Astrocyte (in vitro differentiated cells and primary cell): ENCODE measurements around the gene CCDC178. TPM values are rescaled to one million over a fixed set of nuclear protein-coding genes. Genes with fewer than 3 reads are reported as not detected.

Experiments used
- DNase-seq: peaks from one replicate; pipeline ENCODE4 v3.0.0-alpha.2; 2010; ENCODE audit warnings: low read depth
- FAIRE-seq: peaks from 2 replicates; lab custom pipeline; 2011; peaks lifted over from hg19 to GRCh38; lab: Jason Lieb, UNC
- H2AFZ ChIP-seq: 2 replicates; pipeline ENCODE4 v1.6.0; 2012; ENCODE audit warnings: low read depth, low read length, inconsistent platforms
- H3K27ac ChIP-seq: 2 replicates; pipeline ENCODE4 v1.5.1; 2011; ENCODE audit warnings: low read depth, low read length, inconsistent platforms
- H3K27me3 ChIP-seq: 2 replicates; pipeline ENCODE4 v1.6.0; 2011; ENCODE audit warnings: low read length, inconsistent platforms; ENCODE audit not compliant: insufficient read depth
- H3K36me3 ChIP-seq: 2 replicates; pipeline ENCODE4 v1.5.1; 2011; ENCODE audit warnings: low read length, inconsistent platforms; ENCODE audit not compliant: insufficient read depth
- H3K4me1 ChIP-seq: 2 replicates; pipeline ENCODE4 v1.5.1; 2011; ENCODE audit warnings: low read length, inconsistent platforms; ENCODE audit not compliant: insufficient read depth
- H3K4me2 ChIP-seq: 2 replicates; pipeline ENCODE4 v1.6.0; 2012; ENCODE audit warnings: low read length, inconsistent platforms
- H3K4me3 ChIP-seq: 2 replicates; pipeline ENCODE4 v1.5.1; 2011; ENCODE audit warnings: low read depth, mild to moderate bottlenecking, low read length, inconsistent platforms; ENCODE audit not compliant: insufficient read depth
- H3K79me2 ChIP-seq: 2 replicates; pipeline ENCODE4 v1.6.0; 2012; ENCODE audit warnings: mild to moderate bottlenecking, low read length, inconsistent platforms; ENCODE audit not compliant: insufficient read depth
- H3K9ac ChIP-seq: 2 replicates; pipeline ENCODE4 v1.6.0; 2012; ENCODE audit warnings: mild to moderate bottlenecking, low read length, inconsistent platforms
- H3K9me3 ChIP-seq: 2 replicates; pipeline ENCODE4 v1.5.1; 2012; ENCODE audit warnings: low read depth, mild to moderate bottlenecking, low read length, inconsistent platforms; ENCODE audit not compliant: insufficient read depth
- H4K20me1 ChIP-seq: 2 replicates; pipeline ENCODE4 v1.6.0; 2012; ENCODE audit warnings: low read length, inconsistent platforms; ENCODE audit not compliant: insufficient read depth
- H3K27ac Mint-ChIP-seq: one replicate; pipeline ENCODE4 v1.8.0; 2021; ENCODE audit warnings: mild to moderate bottlenecking, mixed read lengths; ENCODE audit not compliant: unreplicated experiment
- H3K27me3 Mint-ChIP-seq: one replicate; pipeline ENCODE4 v1.8.0; 2021; ENCODE audit warnings: low read depth, mixed read lengths; ENCODE audit not compliant: unreplicated experiment
- H3K36me3 Mint-ChIP-seq: one replicate; pipeline ENCODE4 v1.8.0; 2021; ENCODE audit warnings: low read depth, mixed read lengths; ENCODE audit not compliant: unreplicated experiment
- H3K4me1 Mint-ChIP-seq: one replicate; pipeline ENCODE4 v1.8.0; 2021; ENCODE audit warnings: low read depth, mixed read lengths; ENCODE audit not compliant: unreplicated experiment
- H3K4me3 Mint-ChIP-seq: one replicate; pipeline ENCODE4 v1.8.0; 2021; ENCODE audit warnings: mild to moderate bottlenecking, moderate library complexity, mixed read lengths; ENCODE audit not compliant: unreplicated experiment
- H3K9me3 Mint-ChIP-seq: one replicate; pipeline ENCODE4 v1.8.0; 2021; ENCODE audit warnings: mild to moderate bottlenecking, mixed read lengths; ENCODE audit not compliant: unreplicated experiment
- EZH2 ChIP-seq: IDR thresholded peaks from 2 replicates; pipeline ENCODE4 v1.6.1; 2012; ENCODE audit warnings: mild to moderate bottlenecking, low read length, inconsistent platforms; ENCODE audit not compliant: insufficient read depth
- total RNA-seq: library from RNA; stranded (reverse); gene quantifications from 2 replicates; pipeline ENCODE4 v1.2.1, GENCODE V29; 2021
- TF ChIP-seq, protein P1 (sequence below): IDR thresholded peaks from 2 replicates; pipeline ENCODE4 v1.5.1; 2011; ENCODE audit warnings: low read depth, mild to moderate bottlenecking, inconsistent platforms, low read length, moderate library complexity; ENCODE audit not compliant: insufficient read depth

The CCDC178 gene
- total RNA-seq, 1 donor from 2014 or later, result 0.30 TPM

DNA sequence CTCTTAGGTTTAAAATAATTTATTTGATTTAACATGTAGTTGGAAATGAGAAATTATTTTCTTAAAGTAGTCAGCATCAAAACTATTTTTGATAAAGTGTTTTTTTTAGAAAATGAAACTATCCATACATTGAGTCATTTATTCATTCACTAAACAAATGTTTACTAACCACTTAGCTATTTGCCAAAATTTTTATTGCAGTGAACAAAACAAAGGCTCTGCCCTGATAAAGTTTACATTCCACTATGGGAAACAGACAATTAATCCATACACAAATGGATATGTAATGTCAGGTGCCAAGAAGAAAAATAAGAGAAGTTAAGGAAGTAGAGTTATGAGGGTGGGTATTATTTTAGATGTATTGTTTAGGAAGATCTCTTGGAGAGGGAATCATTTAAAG is 19.1 kb upstream of the CCDC178 start:
- no peaks in the 10 kb centered on the region for H4K20me1 ChIP-seq
- H3K27ac ChIP-seq, result no peak overlapping the region
- H3K36me3 ChIP-seq, result no peaks in the 10 kb centered on the region
- no peaks in the 10 kb centered on the region for H3K9me3 Mint-ChIP-seq
- H3K27me3 Mint-ChIP-seq, result no peaks in the 10 kb centered on the region
- no peak overlapping the region for H3K4me2 ChIP-seq
- no peak overlapping the region for H2AFZ ChIP-seq
- DNase-seq (no peak), FAIRE-seq (no peak)
- no peak overlapping the region for H3K9ac ChIP-seq
- H3K27me3 ChIP-seq, result no peaks in the 10 kb centered on the region
- H3K79me2 ChIP-seq, result no peaks in the 10 kb centered on the region
- H3K27ac Mint-ChIP-seq, result no peak overlapping the region
- H3K36me3 Mint-ChIP-seq, result no peaks in the 10 kb centered on the region
- H3K4me1 Mint-ChIP-seq, result no peaks in the 10 kb centered on the region
- H3K4me1 ChIP-seq, result no peaks in the 10 kb centered on the region
- TF ChIP-seq, protein P1, sequence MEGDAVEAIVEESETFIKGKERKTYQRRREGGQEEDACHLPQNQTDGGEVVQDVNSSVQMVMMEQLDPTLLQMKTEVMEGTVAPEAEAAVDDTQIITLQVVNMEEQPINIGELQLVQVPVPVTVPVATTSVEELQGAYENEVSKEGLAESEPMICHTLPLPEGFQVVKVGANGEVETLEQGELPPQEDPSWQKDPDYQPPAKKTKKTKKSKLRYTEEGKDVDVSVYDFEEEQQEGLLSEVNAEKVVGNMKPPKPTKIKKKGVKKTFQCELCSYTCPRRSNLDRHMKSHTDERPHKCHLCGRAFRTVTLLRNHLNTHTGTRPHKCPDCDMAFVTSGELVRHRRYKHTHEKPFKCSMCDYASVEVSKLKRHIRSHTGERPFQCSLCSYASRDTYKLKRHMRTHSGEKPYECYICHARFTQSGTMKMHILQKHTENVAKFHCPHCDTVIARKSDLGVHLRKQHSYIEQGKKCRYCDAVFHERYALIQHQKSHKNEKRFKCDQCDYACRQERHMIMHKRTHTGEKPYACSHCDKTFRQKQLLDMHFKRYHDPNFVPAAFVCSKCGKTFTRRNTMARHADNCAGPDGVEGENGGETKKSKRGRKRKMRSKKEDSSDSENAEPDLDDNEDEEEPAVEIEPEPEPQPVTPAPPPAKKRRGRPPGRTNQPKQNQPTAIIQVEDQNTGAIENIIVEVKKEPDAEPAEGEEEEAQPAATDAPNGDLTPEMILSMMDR, result no peak
- TF ChIP-seq EZH2, result no peak
- H3K4me3 ChIP-seq, result no peak overlapping the region
- H3K4me3 Mint-ChIP-seq, result no peak overlapping the region
- H3K9me3 ChIP-seq, result no peaks in the 10 kb centered on the region

DNA sequence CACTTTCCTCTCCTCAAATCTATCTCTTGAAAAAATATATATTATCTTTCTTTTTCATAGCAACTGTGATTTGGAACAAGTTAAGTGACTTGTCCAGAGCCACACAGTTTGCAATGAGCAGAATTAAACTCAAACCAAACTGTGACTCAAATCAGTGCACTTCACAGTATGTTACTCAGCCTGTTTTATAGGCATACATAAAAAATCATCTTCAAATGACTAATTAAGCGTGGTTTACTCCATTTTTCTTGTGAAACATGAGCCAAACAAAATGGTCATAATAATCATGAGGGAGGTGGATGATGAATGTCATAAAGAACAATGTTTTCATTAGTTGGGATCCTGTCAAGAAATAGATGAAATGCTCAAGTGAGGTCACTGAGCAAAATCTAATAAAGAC is 6.1 kb upstream of the CCDC178 start:
- Histone ChIP-seq H3K4me1 (no peaks in the 10 kb centered on the region), H3K36me3 (no peaks in the 10 kb centered on the region), H3K9me3 (no peaks in the 10 kb centered on the region), H3K4me3 (no peak overlapping the region), H2AFZ (no peak overlapping the region), H3K4me2 (no peak overlapping the region), H3K27me3 (no peaks in the 10 kb centered on the region), H4K20me1 (no peaks in the 10 kb centered on the region), H3K79me2 (no peaks in the 10 kb centered on the region), H3K9ac (no peak overlapping the region), H3K27ac (no peak overlapping the region)
- DNase-seq (no peak), FAIRE-seq (no peak)
- TF ChIP-seq EZH2, result no peak
- TF ChIP-seq, protein P1, result no peak
- Mint-ChIP-seq H3K27ac (no peak overlapping the region), H3K9me3 (no peaks in the 10 kb centered on the region), H3K4me1 (no peaks in the 10 kb centered on the region), H3K36me3 (no peaks in the 10 kb centered on the region), H3K4me3 (no peak overlapping the region), H3K27me3 (peaks cover under 1% of the 10 kb centered on the region)

DNA sequence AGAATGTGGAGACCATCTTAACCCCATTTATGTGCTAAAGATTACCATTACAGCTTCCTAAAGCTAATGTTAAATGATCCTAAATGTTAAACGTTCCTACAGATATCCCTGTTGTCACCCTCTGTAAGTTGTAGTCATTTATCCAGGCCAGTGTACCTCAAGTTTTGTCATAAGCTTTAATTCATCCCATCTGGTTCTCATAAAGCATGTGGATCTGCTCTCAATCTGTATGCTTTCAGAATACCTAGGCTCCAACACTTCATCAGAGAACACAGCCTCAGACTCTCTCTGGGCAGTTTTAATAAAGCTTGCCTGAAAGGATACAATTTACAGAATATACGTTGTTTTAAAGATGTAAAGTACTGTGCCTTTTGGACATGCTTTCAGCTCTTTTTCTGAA is 4.2 kb upstream of the CCDC178 start:
- Mint-ChIP-seq H3K4me3 (no peak overlapping the region), H3K27ac (no peak overlapping the region), H3K4me1 (no peaks in the 10 kb centered on the region), H3K9me3 (no peaks in the 10 kb centered on the region), H3K36me3 (no peaks in the 10 kb centered on the region), H3K27me3 (peaks cover 3% of the 10 kb centered on the region)
- Histone ChIP-seq H3K4me2 (no peak overlapping the region), H3K9ac (no peak overlapping the region), H3K9me3 (no peaks in the 10 kb centered on the region), H4K20me1 (no peaks in the 10 kb centered on the region), H3K36me3 (no peaks in the 10 kb centered on the region), H3K27me3 (no peaks in the 10 kb centered on the region), H3K4me1 (peaks cover 3% of the 10 kb centered on the region), H3K27ac (no peak overlapping the region), H3K79me2 (no peaks in the 10 kb centered on the region), H2AFZ (no peak overlapping the region), H3K4me3 (no peak overlapping the region)
- no peak for TF ChIP-seq EZH2
- TF ChIP-seq, protein P1, result no peak
- DNase-seq, result no peak
- FAIRE-seq, result no peak
